Activated T-cell treated with anti-CD3 and anti-CD28 coated beads, Interleukin-2, amount 50 U/mL, for 4 hours (primary cell): ENCODE results near the gene KIF13A. TPM values are rescaled to one million over a fixed set of nuclear protein-coding genes. Genes with fewer than 3 reads are reported as not detected.
A peak's percentile ranks its signal among the peaks of the same experiment; 100 is the strongest.
"Not testable (repeated sequence)": the region's sequence is repeated elsewhere in the genome, so short reads cannot be mapped to it uniquely, and the experiment has no call there.

ENCODE experiments used
- ATAC-seq, 2 donors: fragments of 200-7000 bp; cut with Tn5 transposase; one replicate each; pipeline ENCODE4 v1.10.0; 2021
- DNase-seq: peaks from one replicate; pipeline ENCODE4 v3.0.0-alpha.2; 2020
- H3K27me3 Mint-ChIP-seq: one replicate; pipeline ENCODE4 v1.8.0; 2021; ENCODE audit warnings: low read depth, mixed read lengths
- H3K36me3 Mint-ChIP-seq: one replicate; pipeline ENCODE4 v1.8.0; 2022; ENCODE audit warnings: mixed read lengths; ENCODE audit not compliant: insufficient read depth
- H3K4me1 Mint-ChIP-seq: one replicate; pipeline ENCODE4 v1.8.0; 2021; ENCODE audit warnings: low read depth, mixed read lengths
- H3K4me3 Mint-ChIP-seq: one replicate; pipeline ENCODE4 v1.8.0; 2021; ENCODE audit warnings: mild to moderate bottlenecking, moderate library complexity, mixed read lengths
- H3K9me3 Mint-ChIP-seq: one replicate; pipeline ENCODE4 v1.8.0; 2021; ENCODE audit warnings: mixed read lengths
- total RNA-seq, 3 donors: library from RNA; stranded (reverse); gene quantifications; one replicate each; pipeline ENCODE4 v1.2.1, GENCODE V29; 2021

KIF13A gene
- total RNA-seq, result under 1 TPM; 0.29 to 0.63 (median 0.43) TPM

GRCh38 chr6:17987447-17987696, at the start of gene KIF13A:
Gene KIF13A (minus strand): TSS chr6:17987635. CDS start chr6:17987463, 172 bp downstream.
- H3K36me3 Mint-ChIP-seq, result no peaks in the 10 kb centered on the region
- H3K9me3 Mint-ChIP-seq, result no peaks in the 10 kb centered on the region
- H3K4me3 Mint-ChIP-seq, result peak within 1 kb of the TSS; percentile 87
- peaks cover 64% of the 10 kb centered on the region for H3K27me3 Mint-ChIP-seq
- no peak for DNase-seq
- peaks cover 10% of the 10 kb centered on the region for H3K4me1 Mint-ChIP-seq
- peak in 1 of 2 donors; percentile 79 for ATAC-seq

GRCh38 chr6:18036781-18037180, 49.3 kb upstream of the KIF13A start:
- H3K36me3 Mint-ChIP-seq, result no peaks in the 10 kb centered on the region
- no peak overlapping the region for H3K4me3 Mint-ChIP-seq
- H3K9me3 Mint-ChIP-seq, result no peaks in the 10 kb centered on the region
- no peaks in the 10 kb centered on the region for H3K4me1 Mint-ChIP-seq
- no peak for DNase-seq
- no peak for ATAC-seq
- H3K27me3 Mint-ChIP-seq, result peaks cover 2% of the 10 kb centered on the region

GRCh38 chr6:18035330-18035854, 48.0 kb upstream of the KIF13A start:
- no peaks in the 10 kb centered on the region for H3K36me3 Mint-ChIP-seq
- H3K9me3 Mint-ChIP-seq, result no peaks in the 10 kb centered on the region
- H3K4me1 Mint-ChIP-seq, result no peaks in the 10 kb centered on the region
- H3K4me3 Mint-ChIP-seq, result no peak overlapping the region
- DNase-seq (no peak), ATAC-seq (peak in 1 of 2 donors; percentile 23)
- peaks cover 2% of the 10 kb centered on the region for H3K27me3 Mint-ChIP-seq

- Mint-ChIP-seq H3K4me1 (no peaks in the 10 kb centered on the region), H3K27me3 (peaks cover 2% of the 10 kb centered on the region), H3K4me3 (no peak overlapping the region), H3K36me3 (no peaks in the 10 kb centered on the region), H3K9me3 (no peaks in the 10 kb centered on the region)
- DNase-seq, result no peak
- no peak for ATAC-seq
Observed at GRCh38 chr6:18034798-18035202, 47.4 kb upstream of the KIF13A start.

GRCh38 chr6:18031680-18032256, 44.3 kb upstream of the KIF13A start:
- ATAC-seq, result no peak
- Mint-ChIP-seq H3K4me3 (no peak overlapping the region), H3K27me3 (peaks cover 4% of the 10 kb centered on the region), H3K36me3 (no peaks in the 10 kb centered on the region), H3K4me1 (no peaks in the 10 kb centered on the region), H3K9me3 (no peaks in the 10 kb centered on the region)
- DNase-seq, result no peak

GRCh38 chr6:18031189-18031588, 43.8 kb upstream of the KIF13A start:
- H3K27me3 Mint-ChIP-seq, result peaks cover 4% of the 10 kb centered on the region
- DNase-seq (no peak), ATAC-seq (no peak)
- no peaks in the 10 kb centered on the region for H3K4me1 Mint-ChIP-seq
- no peak overlapping the region for H3K4me3 Mint-ChIP-seq
- H3K36me3 Mint-ChIP-seq, result no peaks in the 10 kb centered on the region
- no peaks in the 10 kb centered on the region for H3K9me3 Mint-ChIP-seq

- H3K4me1 Mint-ChIP-seq, result no peaks in the 10 kb centered on the region
- H3K9me3 Mint-ChIP-seq, result no peaks in the 10 kb centered on the region
- H3K27me3 Mint-ChIP-seq, result peaks cover 6% of the 10 kb centered on the region
- no peak overlapping the region for H3K4me3 Mint-ChIP-seq
- H3K36me3 Mint-ChIP-seq, result no peaks in the 10 kb centered on the region
- DNase-seq, result no peak
- no peak for ATAC-seq
Observed at GRCh38 chr6:18028332-18028731, 40.9 kb upstream of the KIF13A start.

- H3K36me3 Mint-ChIP-seq, result no peaks in the 10 kb centered on the region
- H3K27me3 Mint-ChIP-seq, result peaks cover 6% of the 10 kb centered on the region
- ATAC-seq, result no peak
- H3K9me3 Mint-ChIP-seq, result peaks cover 3% of the 10 kb centered on the region
- no peak for DNase-seq
- H3K4me3 Mint-ChIP-seq, result no peak overlapping the region
- H3K4me1 Mint-ChIP-seq, result no peaks in the 10 kb centered on the region
Observed at GRCh38 chr6:18025596-18025995, 38.2 kb upstream of the KIF13A start.

- H3K4me3 Mint-ChIP-seq, result no peak overlapping the region
- peaks cover 5% of the 10 kb centered on the region for H3K9me3 Mint-ChIP-seq
- H3K36me3 Mint-ChIP-seq, result no peaks in the 10 kb centered on the region
- DNase-seq (no peak), ATAC-seq (no peak)
- H3K27me3 Mint-ChIP-seq, result peaks cover 6% of the 10 kb centered on the region
- H3K4me1 Mint-ChIP-seq, result no peaks in the 10 kb centered on the region
Observed at GRCh38 chr6:18024876-18025275, 37.4 kb upstream of the KIF13A start.

GRCh38 chr6:18023891-18024290, 36.5 kb upstream of the KIF13A start:
- Mint-ChIP-seq H3K36me3 (no peaks in the 10 kb centered on the region), H3K9me3 (peaks cover 5% of the 10 kb centered on the region), H3K4me1 (no peaks in the 10 kb centered on the region), H3K4me3 (no peak overlapping the region), H3K27me3 (peaks cover 6% of the 10 kb centered on the region)
- no peak for DNase-seq
- ATAC-seq, result no peak

GRCh38 chr6:18022398-18023231, 35.2 kb upstream of the KIF13A start:
- H3K9me3 Mint-ChIP-seq, result peaks cover 5% of the 10 kb centered on the region
- ATAC-seq (no peak), DNase-seq (no peak)
- H3K4me1 Mint-ChIP-seq, result no peaks in the 10 kb centered on the region
- H3K27me3 Mint-ChIP-seq, result peaks cover 10% of the 10 kb centered on the region
- H3K36me3 Mint-ChIP-seq, result no peaks in the 10 kb centered on the region
- H3K4me3 Mint-ChIP-seq, result no peak overlapping the region

- H3K9me3 Mint-ChIP-seq, result peaks cover 5% of the 10 kb centered on the region
- no peaks in the 10 kb centered on the region for H3K36me3 Mint-ChIP-seq
- no peak for DNase-seq
- peaks cover 10% of the 10 kb centered on the region for H3K27me3 Mint-ChIP-seq
- no peak for ATAC-seq
- H3K4me3 Mint-ChIP-seq, result no peak overlapping the region
- no peaks in the 10 kb centered on the region for H3K4me1 Mint-ChIP-seq
Observed at GRCh38 chr6:18021166-18021850, 33.9 kb upstream of the KIF13A start.

GRCh38 chr6:18020545-18020944, 33.1 kb upstream of the KIF13A start:
- not testable (repeated sequence) for H3K36me3 Mint-ChIP-seq

GRCh38 chr6:18019539-18020534, 32.4 kb upstream of the KIF13A start:
- Mint-ChIP-seq H3K27me3 (peaks cover 6% of the 10 kb centered on the region), H3K9me3 (peaks cover 5% of the 10 kb centered on the region), H3K4me1 (no peaks in the 10 kb centered on the region), H3K4me3 (no peak overlapping the region), H3K36me3 (no peaks in the 10 kb centered on the region)
- DNase-seq (no peak), ATAC-seq (no peak)

More at GRCh38 chr6:18020545-18020944, 33.1 kb upstream of the KIF13A start:
- H3K4me3 Mint-ChIP-seq, ATAC-seq, H3K4me1 Mint-ChIP-seq, H3K9me3 Mint-ChIP-seq, DNase-seq: not testable (repeated sequence)
- peaks cover 10% of the 10 kb centered on the region for H3K27me3 Mint-ChIP-seq
